HCT116 (cell line): Measurements from ENCODE around the gene ATL1. TPM values are rescaled to one million over a fixed set of nuclear protein-coding genes. Genes with fewer than 3 reads are reported as not detected.

Experiments used
- ATAC-seq: fragments of 200-7000 bp; cut with Tn5 transposase; 2 replicates; pipeline ENCODE4 v1.9.1; 2020; ENCODE audit warnings: mild to moderate bottlenecking, moderate library complexity
- BruUV-seq: library from RNA; stranded (reverse); fragments of 400-500 nt; replicated peaks from 2 replicates; lab custom pipeline; 2021; lab: Mats Ljungman, UMichigan
- CTCF ChIA-PET: fragments of 300-600 bp; sonication (Branson Sonifier 250); formaldehyde crosslinking; loops from one replicate; lab custom pipeline; 2021; ENCODE audit warnings: antibody characterized with exemption; lab: Charles Lee
- POLR2A ChIA-PET: fragments of 300-600, 350-600 bp; sonication (Branson Sonifier 250); formaldehyde crosslinking; loops from one replicate; lab custom pipeline; 2021; ENCODE audit warnings: antibody characterized with exemption; lab: Charles Lee
- RAD21 ChIA-PET, 2 experiments: fragments of 300-600 bp; sonication (Branson Sonifier 250); formaldehyde crosslinking; loops; one replicate each; lab custom pipeline; 2023; ENCODE audit warnings: low total read pairs in 2 of 2; ENCODE audit not compliant: uncharacterized antibody in 2 of 2, unreplicated experiment in 2 of 2, low non-redundant PET in 1 of 2; lab: Charles Lee
- DNase-seq: peaks from one replicate; pipeline ENCODE4 v3.0.0-alpha.2; 2010; ENCODE audit warnings: low read depth, low spot score
- H2AFZ ChIP-seq: fragments of 200-600 bp; shearing (Covaris generic), sonication (generic); 2 replicates; pipeline ENCODE4 v1.6.1; 2017; ENCODE audit warnings: low read depth, mixed run types, mixed read lengths, antibody characterized with exemption, low read length; ENCODE audit not compliant: poor library complexity, severe bottlenecking
- H3K27ac ChIP-seq: 2 replicates; pipeline ENCODE4 v1.5.1; 2012; ENCODE audit warnings: low read depth, low read length
- H3K27me3 ChIP-seq: fragments of 200-600 bp; sonication (generic); 2 replicates; pipeline ENCODE4 v1.6.1; 2016; ENCODE audit warnings: mixed run types, low read length, mixed read lengths; ENCODE audit not compliant: insufficient read depth
- H3K36me3 ChIP-seq, 2 experiments: fragments of 200-500 bp in 1 of 2; fragments of 200-600 bp in 1 of 2; sonication (Bioruptor generic) in 1 of 2; sonication (generic) in 1 of 2; 2 replicates each; pipeline versions ENCODE4 v1.5.1 to v1.6.1; 2014 to 2016; ENCODE audit warnings: low read length in 2 of 2, inconsistent platforms in 1 of 2, mixed read lengths in 1 of 2, mixed run types in 1 of 2; ENCODE audit not compliant: insufficient read depth in 2 of 2, control insufficient read depth in 1 of 2
- H3K4me1 ChIP-seq, 2 experiments: fragments of 200-600 bp in 1 of 2; sonication (generic) in 1 of 2; 2 replicates each; pipeline versions ENCODE4 v1.5.1 to v1.6.1; 2012 to 2017; ENCODE audit warnings: low read length in 2 of 2, inconsistent platforms in 1 of 2, mild to moderate bottlenecking in 1 of 2, mixed read lengths in 1 of 2, mixed run types in 1 of 2, moderate library complexity in 1 of 2; ENCODE audit not compliant: insufficient read depth in 2 of 2, control insufficient read depth in 1 of 2
- H3K4me2 ChIP-seq: fragments of 200-600 bp; sonication (generic); 2 replicates; pipeline ENCODE4 v1.6.1; 2017; ENCODE audit warnings: mixed run types, low read length, mixed read lengths
- H3K4me3 ChIP-seq, 2 experiments: fragments of 200-600 bp in 1 of 2; sonication (generic) in 1 of 2; replicated peaks in 1 of 2; 2 replicates each; pipeline ENCODE4 v1.5.1; 2011 to 2016; ENCODE audit warnings: low read length in 2 of 2, control low read depth in 1 of 2, low read depth in 1 of 2, mild to moderate bottlenecking in 1 of 2, mixed read lengths in 1 of 2, mixed run types in 1 of 2
- H3K79me2 ChIP-seq: fragments of 200-600 bp; sonication (generic); 2 replicates; pipeline ENCODE4 v1.6.1; 2017; ENCODE audit warnings: mild to moderate bottlenecking, mixed run types, low read length, moderate library complexity, mixed read lengths; ENCODE audit not compliant: insufficient read depth
- H3K9ac ChIP-seq: fragments of 200-600 bp; sonication (generic); 2 replicates; pipeline ENCODE4 v1.6.1; 2016; ENCODE audit warnings: low read length, mixed read lengths
- H3K9me2 ChIP-seq: fragments of 200-600 bp; sonication (generic), shearing (Covaris generic); 2 replicates; pipeline ENCODE4 v1.6.1; 2017; ENCODE audit warnings: mixed run types, mild to moderate bottlenecking, moderate library complexity; ENCODE audit not compliant: insufficient read depth
- H3K9me3 ChIP-seq, 2 experiments: fragments of 200-500 bp in 1 of 2; fragments of 200-600 bp in 1 of 2; sonication (Bioruptor generic) in 1 of 2; sonication (generic) in 1 of 2; 2 replicates each; pipeline ENCODE4 v1.6.1; 2014 to 2017; ENCODE audit warnings: low read length in 2 of 2, mixed read lengths in 2 of 2, inconsistent platforms in 1 of 2, low read depth in 1 of 2, mild to moderate bottlenecking in 1 of 2, mixed run types in 1 of 2, moderate library complexity in 1 of 2; ENCODE audit not compliant: control insufficient read depth in 1 of 2, insufficient read depth in 1 of 2
- H4K20me1 ChIP-seq: fragments of 200-600 bp; sonication (generic), shearing (Covaris generic); 2 replicates; pipeline ENCODE4 v1.6.1; 2017; ENCODE audit warnings: mixed run types, mild to moderate bottlenecking, moderate library complexity; ENCODE audit not compliant: insufficient read depth
- CBX3 ChIP-seq: IDR thresholded peaks from 2 replicates; pipeline ENCODE4 v1.6.1; 2012; ENCODE audit warnings: low read depth
- EGR1 ChIP-seq: IDR thresholded peaks from 2 replicates; pipeline ENCODE4 v1.6.1; 2012; ENCODE audit warnings: low read depth
- ELF1 ChIP-seq: IDR thresholded peaks from 2 replicates; pipeline ENCODE4 v1.6.1; 2012; ENCODE audit warnings: low read depth, borderline replicate concordance
- EZH2phosphoT487 ChIP-seq: fragments of 200-600 bp; IDR thresholded peaks from 2 replicates; pipeline ENCODE4 v1.6.1; 2018; ENCODE audit warnings: antibody characterized with exemption, borderline replicate concordance
- FOSL1 ChIP-seq: IDR thresholded peaks from 2 replicates; pipeline ENCODE4 v1.6.1; 2012; ENCODE audit warnings: low read depth
- JUND ChIP-seq: IDR thresholded peaks from 2 replicates; pipeline ENCODE4 v1.6.1; 2012
- POLR2AphosphoS5 ChIP-seq: IDR thresholded peaks from 2 replicates; pipeline ENCODE4 v1.6.1; 2011; ENCODE audit warnings: mild to moderate bottlenecking, low read depth, low read length, moderate library complexity
- RAD21 ChIP-seq: IDR thresholded peaks from 2 replicates; pipeline ENCODE4 v1.6.1; 2012; ENCODE audit warnings: low read depth, mild to moderate bottlenecking
- SIN3A ChIP-seq: IDR thresholded peaks from 2 replicates; pipeline ENCODE4 v1.6.1; 2012; ENCODE audit warnings: low read depth
- SP1 ChIP-seq: IDR thresholded peaks from 2 replicates; pipeline ENCODE4 v1.6.1; 2012; ENCODE audit warnings: low read depth
- SRF ChIP-seq: IDR thresholded peaks from 2 replicates; pipeline ENCODE4 v1.6.1; 2012; ENCODE audit warnings: low read depth
- TCF7L2 ChIP-seq: IDR thresholded peaks from 2 replicates; pipeline ENCODE4 v1.7.0; 2011; ENCODE audit warnings: borderline replicate concordance, inconsistent platforms; ENCODE audit not compliant: insufficient read depth, insufficient read length; ENCODE audit errors: extremely low read depth
- YY1 ChIP-seq: IDR thresholded peaks from 2 replicates; pipeline ENCODE4 v1.6.1; 2011; ENCODE audit warnings: low read length, low read depth, moderate library complexity, mild to moderate bottlenecking; ENCODE audit not compliant: insufficient replicate concordance; ENCODE audit errors: extremely low read depth
- ZFX ChIP-seq: fragments of 450-650 bp; IDR thresholded peaks from 2 replicates; pipeline ENCODE4 v1.6.1; 2017
- intact Hi-C: fragments of 100-400 bp; cut with micrococcal nuclease; formaldehyde crosslinking; loops from 2 replicates; pipeline ENCODE4 v1.10.0; 2022
- total RNA-seq: library from RNA; stranded (reverse); gene quantifications from one replicate; pipeline ENCODE4 v1.2.1, GENCODE V29; 2021; ENCODE audit not compliant: unreplicated experiment
- TF ChIP-seq, protein P1 (sequence below): IDR thresholded peaks from 2 replicates; pipeline ENCODE4 v1.6.1; 2012
- TF ChIP-seq, protein P2 (sequence below), 3 experiments: fragments of 200-600 bp in 1 of 3; sonication (generic) in 1 of 3; IDR thresholded peaks in 2 of 3; conservative IDR thresholded peaks in 1 of 3; 2 replicates each; pipeline ENCODE4 v1.5.1; 2012 to 2017; ENCODE audit warnings: low read depth in 2 of 3, low read length in 2 of 3, antibody characterized with exemption in 1 of 3, borderline replicate concordance in 1 of 3, control low read depth in 1 of 3, mild to moderate bottlenecking in 1 of 3, mixed read lengths in 1 of 3, mixed run types in 1 of 3, moderate library complexity in 1 of 3; ENCODE audit not compliant: insufficient read depth in 1 of 3
- TF ChIP-seq, protein P3 (sequence below): IDR thresholded peaks from 2 replicates; pipeline ENCODE4 v1.6.1; 2011; ENCODE audit warnings: mild to moderate bottlenecking, low read length, moderate library complexity; ENCODE audit not compliant: insufficient replicate concordance; ENCODE audit errors: extremely low read depth

Gene ATL1
- total RNA-seq, 1 experiment from 2014 or later: 1.4 TPM

DNA sequence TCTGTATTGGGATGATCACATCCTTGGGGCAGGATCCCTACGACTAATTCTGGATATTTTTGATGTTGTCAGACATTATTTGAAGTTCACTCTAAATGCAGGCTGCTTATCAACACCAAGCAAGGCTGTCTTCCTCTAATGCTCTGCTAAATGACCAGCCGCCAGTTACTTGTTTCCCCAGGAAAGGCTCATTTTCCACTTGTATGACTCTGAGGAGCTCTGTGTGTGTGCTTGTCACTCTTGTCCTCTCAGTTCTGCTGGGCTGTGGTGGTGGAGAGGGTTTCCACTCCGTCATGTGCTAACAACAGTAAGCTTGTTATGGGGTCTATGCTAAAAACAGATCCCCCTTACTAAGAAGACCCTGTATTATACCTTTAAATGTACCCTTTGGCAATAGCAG lies 42.1 kb downstream of the ATL1 start:
- no peak overlapping the region for H2AFZ ChIP-seq
- no peak for ATAC-seq

More for the DNA sequence above, 42.1 kb downstream of the ATL1 start:
- Histone ChIP-seq H3K4me2 (no peak overlapping the region), H3K27ac (no peak overlapping the region), H3K9me3 (no peaks in the 10 kb centered on the region), H3K4me1 (peaks cover 16 to 19% of the 10 kb centered on the region in 2 experiments), H4K20me1 (no peaks in the 10 kb centered on the region), H3K9me2 (no peaks in the 10 kb centered on the region), H3K27me3 (no peaks in the 10 kb centered on the region), H3K4me3 (no peak overlapping the region), H3K36me3 (no peaks in the 10 kb centered on the region), H3K9ac (no peak overlapping the region), H3K79me2 (no peaks in the 10 kb centered on the region)
- DNase-seq: no peak
- ChIA-PET CTCF (interaction anchor here (2.4 kb wide), 1 partner anchor 258 kb away, joined by 20 read pairs; no protein-coding TSS in a partner anchor), POLR2A (no interaction called here), RAD21 (interaction anchor here in 1 of 2 experiments (2.1 kb wide), 1 partner anchor 113 kb away, joined by 6 read pairs; no protein-coding TSS in a partner anchor)
- no TSS peak for BruUV-seq
- TF ChIP-seq SP1 (no peak), RAD21 (no peak), SIN3A (no peak), CBX3 (no peak), JUND (no peak), YY1 (no peak), EGR1 (no peak), FOSL1 (no peak), ELF1 (no peak), SRF (no peak), TCF7L2 (no peak), POLR2AphosphoS5 (no peak), ZFX (no peak), EZH2phosphoT487 (no peak)
- TF ChIP-seq, protein P1, sequence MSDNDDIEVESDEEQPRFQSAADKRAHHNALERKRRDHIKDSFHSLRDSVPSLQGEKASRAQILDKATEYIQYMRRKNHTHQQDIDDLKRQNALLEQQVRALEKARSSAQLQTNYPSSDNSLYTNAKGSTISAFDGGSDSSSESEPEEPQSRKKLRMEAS: no peak
- TF ChIP-seq, protein P2, sequence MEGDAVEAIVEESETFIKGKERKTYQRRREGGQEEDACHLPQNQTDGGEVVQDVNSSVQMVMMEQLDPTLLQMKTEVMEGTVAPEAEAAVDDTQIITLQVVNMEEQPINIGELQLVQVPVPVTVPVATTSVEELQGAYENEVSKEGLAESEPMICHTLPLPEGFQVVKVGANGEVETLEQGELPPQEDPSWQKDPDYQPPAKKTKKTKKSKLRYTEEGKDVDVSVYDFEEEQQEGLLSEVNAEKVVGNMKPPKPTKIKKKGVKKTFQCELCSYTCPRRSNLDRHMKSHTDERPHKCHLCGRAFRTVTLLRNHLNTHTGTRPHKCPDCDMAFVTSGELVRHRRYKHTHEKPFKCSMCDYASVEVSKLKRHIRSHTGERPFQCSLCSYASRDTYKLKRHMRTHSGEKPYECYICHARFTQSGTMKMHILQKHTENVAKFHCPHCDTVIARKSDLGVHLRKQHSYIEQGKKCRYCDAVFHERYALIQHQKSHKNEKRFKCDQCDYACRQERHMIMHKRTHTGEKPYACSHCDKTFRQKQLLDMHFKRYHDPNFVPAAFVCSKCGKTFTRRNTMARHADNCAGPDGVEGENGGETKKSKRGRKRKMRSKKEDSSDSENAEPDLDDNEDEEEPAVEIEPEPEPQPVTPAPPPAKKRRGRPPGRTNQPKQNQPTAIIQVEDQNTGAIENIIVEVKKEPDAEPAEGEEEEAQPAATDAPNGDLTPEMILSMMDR (IDR thresholded peaks at IDR 0.05 in 2 of 3, conservative IDR thresholded peaks at IDR 0.05 in 1 of 3; ENCODE audit: borderline replicate concordance in 1 of 3, insufficient read depth in 1 of 3, low read depth in 2 of 3, low read length in 2 of 3): no peak
- TF ChIP-seq, protein P3, sequence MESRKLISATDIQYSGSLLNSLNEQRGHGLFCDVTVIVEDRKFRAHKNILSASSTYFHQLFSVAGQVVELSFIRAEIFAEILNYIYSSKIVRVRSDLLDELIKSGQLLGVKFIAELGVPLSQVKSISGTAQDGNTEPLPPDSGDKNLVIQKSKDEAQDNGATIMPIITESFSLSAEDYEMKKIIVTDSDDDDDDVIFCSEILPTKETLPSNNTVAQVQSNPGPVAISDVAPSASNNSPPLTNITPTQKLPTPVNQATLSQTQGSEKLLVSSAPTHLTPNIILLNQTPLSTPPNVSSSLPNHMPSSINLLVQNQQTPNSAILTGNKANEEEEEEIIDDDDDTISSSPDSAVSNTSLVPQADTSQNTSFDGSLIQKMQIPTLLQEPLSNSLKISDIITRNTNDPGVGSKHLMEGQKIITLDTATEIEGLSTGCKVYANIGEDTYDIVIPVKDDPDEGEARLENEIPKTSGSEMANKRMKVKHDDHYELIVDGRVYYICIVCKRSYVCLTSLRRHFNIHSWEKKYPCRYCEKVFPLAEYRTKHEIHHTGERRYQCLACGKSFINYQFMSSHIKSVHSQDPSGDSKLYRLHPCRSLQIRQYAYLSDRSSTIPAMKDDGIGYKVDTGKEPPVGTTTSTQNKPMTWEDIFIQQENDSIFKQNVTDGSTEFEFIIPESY: no peak
- intact Hi-C loops: no loop called here
